ENCODE results near the gene UMAD1.

Gene UMAD1

GRCh38 chr7:7859411-7859810 lies 218.9 kb downstream of the UMAD1 start:
- no peaks in the 10 kb centered on the region for H3K27me3 Mint-ChIP-seq
- peaks cover 8% of the 10 kb centered on the region for H3K9me3 Mint-ChIP-seq
- H3K4me3 Mint-ChIP-seq = no peak overlapping the region
- no peak overlapping the region for H3K27ac Mint-ChIP-seq
- H3K4me1 Mint-ChIP-seq = peaks cover 26% of the 10 kb centered on the region
- H3K36me3 Mint-ChIP-seq = peaks cover 15% of the 10 kb centered on the region

GRCh38 chr7:7861211-7861633 lies 220.7 kb downstream of the UMAD1 start:
- H3K27me3 Mint-ChIP-seq = no peaks in the 10 kb centered on the region
- H3K4me1 Mint-ChIP-seq = peaks cover 21% of the 10 kb centered on the region
- H3K27ac Mint-ChIP-seq = no peak overlapping the region
- H3K36me3 Mint-ChIP-seq = peaks cover 5% of the 10 kb centered on the region
- peaks cover 1% of the 10 kb centered on the region for H3K9me3 Mint-ChIP-seq
- H3K4me3 Mint-ChIP-seq = no peak overlapping the region

GRCh38 chr7:7862393-7862792 lies 221.8 kb downstream of the UMAD1 start:
- no peak overlapping the region for H3K4me3 Mint-ChIP-seq
- peaks cover 3% of the 10 kb centered on the region for H3K36me3 Mint-ChIP-seq
- no peaks in the 10 kb centered on the region for H3K27me3 Mint-ChIP-seq
- no peak overlapping the region for H3K27ac Mint-ChIP-seq
- peaks cover 16% of the 10 kb centered on the region for H3K4me1 Mint-ChIP-seq
- H3K9me3 Mint-ChIP-seq = no peaks in the 10 kb centered on the region

DNA sequence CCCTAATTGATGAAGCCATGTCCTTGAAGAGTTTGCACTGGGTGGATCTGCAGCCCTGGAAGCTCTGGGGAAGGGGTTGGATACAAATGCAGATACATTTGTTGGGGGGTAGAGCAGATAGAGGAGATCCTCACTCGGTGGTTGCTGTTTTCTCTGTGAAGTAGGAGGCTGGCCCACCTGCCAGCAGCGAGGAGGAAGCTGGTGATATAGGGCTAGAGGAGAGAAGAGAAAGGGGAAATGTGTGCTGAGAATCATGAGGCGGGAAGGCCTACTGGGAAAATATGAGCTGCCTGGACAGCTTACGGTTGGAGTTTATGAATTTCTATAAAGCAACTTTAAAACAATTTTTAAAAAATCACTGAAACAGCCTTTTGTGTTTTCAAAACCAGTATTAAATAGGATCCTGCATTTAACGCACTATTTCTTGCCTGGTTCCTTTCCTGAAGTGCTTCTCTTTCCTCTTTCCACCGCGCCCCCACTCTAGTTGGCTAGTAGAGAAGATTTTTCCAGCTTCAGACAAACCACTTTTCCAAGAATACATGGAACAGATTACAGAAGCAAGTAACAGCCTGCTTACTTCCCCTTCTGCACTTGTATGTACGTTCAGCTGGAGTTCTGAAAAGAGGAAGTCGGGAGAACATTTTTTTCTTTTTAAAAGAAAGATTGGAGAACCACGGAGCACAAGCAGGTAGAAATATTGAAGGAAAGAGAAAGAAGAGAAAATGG lies 227.5 kb downstream of the UMAD1 start:
- no peaks in the 10 kb centered on the region for H3K9me3 Mint-ChIP-seq
- no peak overlapping the region for H3K4me3 Mint-ChIP-seq
- H3K4me1 Mint-ChIP-seq = no peaks in the 10 kb centered on the region
- no peaks in the 10 kb centered on the region for H3K27me3 Mint-ChIP-seq
- H3K36me3 Mint-ChIP-seq = peaks cover 4% of the 10 kb centered on the region
- no peak overlapping the region for H3K27ac Mint-ChIP-seq

DNA sequence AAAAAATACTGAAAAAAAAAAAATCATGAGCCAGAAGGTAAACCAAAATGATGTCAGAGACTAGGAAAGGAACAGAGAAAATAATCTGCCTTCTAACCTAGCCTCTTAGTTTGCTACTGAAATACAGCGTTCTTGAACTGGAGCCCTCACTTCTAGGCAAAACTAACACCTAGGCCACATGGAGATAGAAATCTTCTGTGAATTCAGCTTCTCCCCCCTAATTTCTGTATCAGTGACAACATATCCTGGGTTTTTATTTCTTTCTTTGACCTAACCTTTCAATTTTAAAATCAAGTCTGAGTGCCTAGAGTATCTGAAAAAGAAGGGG lies 228.0 kb downstream of the UMAD1 start:
- Mint-ChIP-seq H3K9me3 (no peaks in the 10 kb centered on the region), H3K27ac (no peak overlapping the region), H3K36me3 (peaks cover 4% of the 10 kb centered on the region), H3K4me3 (no peak overlapping the region), H3K27me3 (no peaks in the 10 kb centered on the region), H3K4me1 (no peaks in the 10 kb centered on the region)

DNA sequence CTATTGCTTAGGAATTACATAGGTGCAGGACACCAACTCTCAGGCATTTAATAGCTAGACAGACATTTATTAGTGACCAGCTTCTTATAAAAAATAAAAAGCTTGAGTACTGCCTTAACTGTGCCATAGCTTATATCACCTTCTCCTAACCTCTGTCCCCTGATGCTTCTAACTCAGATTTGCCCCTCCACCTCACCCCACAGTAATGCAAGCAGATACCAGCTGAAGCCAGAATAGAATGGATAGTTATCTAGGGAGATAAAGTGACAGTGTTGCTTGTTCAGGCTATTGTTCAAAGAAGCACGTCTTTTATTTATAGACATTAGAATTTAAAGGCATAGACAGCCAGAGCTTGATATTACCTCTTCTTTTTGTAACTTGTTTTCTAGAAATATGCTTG lies 228.5 kb downstream of the UMAD1 start:
- Mint-ChIP-seq H3K9me3 (peaks cover 2% of the 10 kb centered on the region), H3K27ac (no peak overlapping the region), H3K4me3 (no peak overlapping the region), H3K4me1 (no peaks in the 10 kb centered on the region), H3K27me3 (no peaks in the 10 kb centered on the region), H3K36me3 (peaks cover 8% of the 10 kb centered on the region)

GRCh38 chr7:7869651-7870050 lies 229.1 kb downstream of the UMAD1 start:
- no peaks in the 10 kb centered on the region for H3K27me3 Mint-ChIP-seq
- H3K36me3 Mint-ChIP-seq = peaks cover 11% of the 10 kb centered on the region
- H3K27ac Mint-ChIP-seq = no peak overlapping the region
- H3K4me1 Mint-ChIP-seq = no peaks in the 10 kb centered on the region
- H3K4me3 Mint-ChIP-seq = no peak overlapping the region
- peaks cover 5% of the 10 kb centered on the region for H3K9me3 Mint-ChIP-seq

DNA sequence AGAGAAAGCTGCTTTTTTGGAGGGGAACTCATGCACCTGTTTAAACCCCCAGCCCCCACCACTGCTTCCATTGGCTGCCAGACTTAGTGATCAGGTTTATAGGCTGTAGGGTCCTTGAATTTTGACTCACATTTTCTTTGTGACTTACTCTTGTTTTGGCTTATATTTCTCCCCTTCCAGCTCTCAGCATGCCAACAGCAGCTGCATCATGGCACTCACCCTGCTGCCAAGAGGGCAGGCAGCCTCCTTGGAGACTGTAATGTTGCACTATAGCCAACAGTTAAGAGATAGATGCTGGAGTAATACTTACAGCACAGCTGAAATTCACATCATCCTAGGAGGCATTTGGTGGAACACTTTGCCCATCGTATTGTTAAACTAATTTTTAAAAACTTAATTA lies 230.0 kb downstream of the UMAD1 start:
- Mint-ChIP-seq H3K27me3 (no peaks in the 10 kb centered on the region), H3K27ac (no peak overlapping the region), H3K4me3 (no peak overlapping the region), H3K9me3 (peaks cover 5% of the 10 kb centered on the region), H3K36me3 (peaks cover 11% of the 10 kb centered on the region), H3K4me1 (no peaks in the 10 kb centered on the region)

DNA sequence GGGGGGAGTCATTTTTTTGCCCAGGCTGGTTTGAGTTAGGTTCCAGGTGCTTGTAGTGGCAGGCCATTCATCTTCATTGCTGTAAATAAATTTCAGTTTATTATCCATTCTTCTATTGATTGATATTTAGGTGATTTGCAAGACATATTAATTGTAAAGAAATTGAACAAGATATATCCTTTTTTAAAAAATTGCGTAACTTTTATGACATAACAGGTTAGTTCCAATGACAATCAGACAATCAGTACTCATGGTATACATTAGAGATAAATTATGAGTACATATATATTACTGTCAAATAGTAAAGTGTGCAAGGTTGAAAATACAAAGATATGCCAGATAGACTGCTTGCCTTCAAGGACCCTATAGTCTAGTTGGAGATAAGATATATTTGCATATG lies 235.9 kb downstream of the UMAD1 start:
- H3K36me3 Mint-ChIP-seq = peaks cover 15% of the 10 kb centered on the region
- no peak overlapping the region for H3K4me3 Mint-ChIP-seq
- peaks cover 5% of the 10 kb centered on the region for H3K9me3 Mint-ChIP-seq
- H3K4me1 Mint-ChIP-seq = no peaks in the 10 kb centered on the region
- no peaks in the 10 kb centered on the region for H3K27me3 Mint-ChIP-seq
- H3K27ac Mint-ChIP-seq = no peak overlapping the region

- Mint-ChIP-seq H3K4me3 (no peak overlapping the region), H3K9me3 (no peaks in the 10 kb centered on the region), H3K36me3 (peaks cover 9% of the 10 kb centered on the region), H3K27ac (no peak overlapping the region), H3K27me3 (no peaks in the 10 kb centered on the region), H3K4me1 (no peaks in the 10 kb centered on the region)
Measured at GRCh38 chr7:7881581-7881980, 241.0 kb downstream of the UMAD1 start.

GRCh38 chr7:7882888-7883287 lies 242.3 kb downstream of the UMAD1 start:
- H3K27ac Mint-ChIP-seq = no peak overlapping the region
- no peaks in the 10 kb centered on the region for H3K9me3 Mint-ChIP-seq
- H3K36me3 Mint-ChIP-seq = peaks cover 9% of the 10 kb centered on the region
- H3K27me3 Mint-ChIP-seq = no peaks in the 10 kb centered on the region
- H3K4me3 Mint-ChIP-seq = no peak overlapping the region
- H3K4me1 Mint-ChIP-seq = no peaks in the 10 kb centered on the region

GRCh38 chr7:7883394-7883793 lies 242.8 kb downstream of the UMAD1 start:
- no peak overlapping the region for H3K4me3 Mint-ChIP-seq
- no peak overlapping the region for H3K27ac Mint-ChIP-seq
- no peaks in the 10 kb centered on the region for H3K4me1 Mint-ChIP-seq
- no peaks in the 10 kb centered on the region for H3K9me3 Mint-ChIP-seq
- no peaks in the 10 kb centered on the region for H3K27me3 Mint-ChIP-seq
- peaks cover 6% of the 10 kb centered on the region for H3K36me3 Mint-ChIP-seq

- peaks cover 6% of the 10 kb centered on the region for H3K36me3 Mint-ChIP-seq
- H3K4me3 Mint-ChIP-seq = no peak overlapping the region
- H3K9me3 Mint-ChIP-seq = no peaks in the 10 kb centered on the region
- no peaks in the 10 kb centered on the region for H3K4me1 Mint-ChIP-seq
- H3K27ac Mint-ChIP-seq = no peak overlapping the region
- H3K27me3 Mint-ChIP-seq = no peaks in the 10 kb centered on the region
Measured at GRCh38 chr7:7884855-7885254, 244.3 kb downstream of the UMAD1 start.

DNA sequence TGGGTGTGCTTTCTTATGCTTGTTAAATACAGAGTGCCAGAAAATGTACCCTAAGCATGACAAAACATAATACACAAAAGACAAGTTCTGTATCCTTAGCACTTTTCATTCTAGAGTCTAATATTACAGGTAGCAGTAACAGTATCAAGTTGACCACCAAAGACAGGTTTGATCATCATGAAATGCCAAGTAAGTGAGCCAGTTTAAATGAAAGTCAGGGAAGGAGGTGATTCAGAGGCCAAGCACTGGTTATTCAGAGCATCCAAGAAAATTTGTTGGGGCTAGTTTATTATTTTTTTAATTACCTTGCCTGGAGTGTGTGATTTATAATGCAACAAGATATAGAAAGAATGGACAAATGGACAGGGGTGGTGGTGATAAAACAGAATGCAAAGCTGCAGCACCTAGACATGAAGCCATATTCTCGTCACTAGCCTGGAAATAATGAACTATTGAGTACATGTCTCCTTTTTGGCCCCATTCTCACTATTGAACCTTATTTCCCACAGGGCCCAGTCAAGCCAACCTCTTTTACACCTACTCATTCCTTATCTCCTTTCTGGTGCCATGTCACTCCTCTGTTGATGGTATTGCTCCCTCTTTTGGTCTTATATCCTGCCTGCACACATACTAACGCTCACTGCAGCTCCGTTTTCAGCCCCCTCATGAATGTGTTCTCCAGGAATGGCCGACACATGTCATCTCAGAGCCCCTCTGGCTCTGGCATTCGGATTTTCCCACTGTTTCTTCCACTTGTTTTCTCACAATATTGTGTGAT lies 249.4 kb downstream of the UMAD1 start:
- Mint-ChIP-seq H3K27me3 (no peaks in the 10 kb centered on the region), H3K9me3 (no peaks in the 10 kb centered on the region), H3K4me1 (no peaks in the 10 kb centered on the region), H3K4me3 (no peak overlapping the region), H3K36me3 (peaks cover 18% of the 10 kb centered on the region), H3K27ac (no peak overlapping the region)

GRCh38 chr7:7895004-7895650 lies 254.6 kb downstream of the UMAD1 start:
- Mint-ChIP-seq H3K4me3 (no peak overlapping the region), H3K4me1 (no peaks in the 10 kb centered on the region), H3K36me3 (peaks cover 24% of the 10 kb centered on the region), H3K27me3 (no peaks in the 10 kb centered on the region), H3K9me3 (no peaks in the 10 kb centered on the region), H3K27ac (no peak overlapping the region)

- Mint-ChIP-seq H3K27ac (no peak overlapping the region), H3K9me3 (no peaks in the 10 kb centered on the region), H3K27me3 (no peaks in the 10 kb centered on the region), H3K4me1 (no peaks in the 10 kb centered on the region), H3K4me3 (no peak overlapping the region), H3K36me3 (peaks cover 19% of the 10 kb centered on the region)
Measured at GRCh38 chr7:7895754-7896153, 255.2 kb downstream of the UMAD1 start.
